Ammon's horn (tissue), 1 donor: ENCODE results near the gene CHCHD3.

ENCODE experiments used
- DNase-seq: peaks from one replicate; pipeline ENCODE4 v3.0.0-alpha.2; 2016; ENCODE audit warnings: low spot score

Gene CHCHD3

GRCh38 chr7:132817949-132818348 is 263.9 kb downstream of the CHCHD3 start:
- DNase-seq, result no peak

DNA sequence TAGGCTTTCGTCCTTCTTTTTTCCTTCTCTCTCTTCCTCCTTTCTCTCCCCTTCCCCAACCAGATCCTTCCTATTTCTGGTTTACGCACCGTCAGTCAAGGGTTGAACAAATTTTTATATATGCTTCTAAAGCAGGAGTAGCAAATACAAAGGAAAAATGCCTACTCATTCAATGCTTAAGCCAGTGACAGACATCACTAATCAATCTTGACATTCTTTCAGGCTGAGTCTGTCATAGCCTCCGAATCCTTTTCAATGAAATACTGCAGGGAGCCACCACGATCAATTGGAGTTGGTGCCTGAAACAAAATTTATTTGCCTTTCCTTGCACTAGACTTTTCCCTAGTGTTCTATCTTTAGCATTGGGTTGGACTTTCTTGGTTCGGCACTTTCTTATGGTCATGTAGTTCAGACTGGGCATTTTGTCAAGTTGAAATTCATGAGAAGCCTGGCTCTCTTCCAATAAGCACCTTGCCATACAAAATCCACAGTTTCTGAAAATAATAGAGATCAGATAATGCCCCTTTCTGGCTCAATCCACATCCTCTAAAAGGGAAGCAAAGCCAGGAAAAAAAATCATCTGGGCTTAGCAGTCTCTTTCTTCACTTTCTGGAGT is 266.1 kb downstream of the CHCHD3 start:
- DNase-seq, result no peak

GRCh38 chr7:132815130-132815529 is 266.8 kb downstream of the CHCHD3 start:
- DNase-seq, result no peak

DNA sequence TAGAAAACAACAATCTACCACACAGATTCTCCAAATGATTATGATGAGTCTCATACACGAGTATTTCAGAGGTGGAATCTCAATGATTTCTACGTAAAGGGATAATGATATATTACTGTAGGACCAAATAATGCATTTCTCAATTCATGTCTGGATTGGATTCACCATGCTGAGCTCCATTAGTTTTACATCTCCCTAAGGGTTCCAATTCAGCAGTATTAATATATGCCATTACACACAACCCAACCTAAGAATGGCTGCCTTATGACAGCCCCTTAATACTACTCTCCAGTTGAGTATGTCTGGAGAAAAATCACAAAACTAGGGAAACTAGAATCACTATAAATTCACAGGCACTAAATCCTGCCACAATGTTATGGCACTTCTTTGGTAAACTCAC is 271.3 kb downstream of the CHCHD3 start:
- no peak for DNase-seq

DNA sequence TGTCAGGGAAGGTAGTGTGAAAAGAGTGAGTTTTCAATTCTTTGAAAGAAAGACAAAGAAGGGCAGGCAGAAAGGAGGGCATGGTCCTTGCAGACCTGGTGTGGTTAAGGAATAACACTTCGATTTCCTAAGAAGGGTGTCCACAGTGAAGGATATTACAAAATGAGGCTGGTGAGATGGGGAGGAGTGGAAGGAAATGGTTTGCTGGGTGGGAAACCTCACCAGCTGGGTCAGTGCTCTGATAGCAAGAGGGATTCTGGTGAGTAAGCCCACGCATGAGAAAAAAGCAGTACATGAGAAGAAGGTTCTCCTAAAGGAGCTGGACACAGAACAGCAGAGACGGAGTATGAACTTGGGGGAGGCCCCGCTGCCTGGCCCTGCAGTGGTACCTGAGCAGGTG is 275.1 kb downstream of the CHCHD3 start:
- DNase-seq, result no peak

GRCh38 chr7:132805766-132806165 is 276.1 kb downstream of the CHCHD3 start:
- no peak for DNase-seq

- DNase-seq, result no peak
Measured at GRCh38 chr7:132804849-132805485, 276.9 kb downstream of the CHCHD3 start.

- no peak for DNase-seq
Measured at GRCh38 chr7:132800522-132800921, 281.4 kb downstream of the CHCHD3 start.

GRCh38 chr7:132799081-132799413 is 282.8 kb downstream of the CHCHD3 start:
- DNase-seq, result no peak

GRCh38 chr7:132797152-132797551 is 284.7 kb downstream of the CHCHD3 start:
- DNase-seq, result no peak

DNA sequence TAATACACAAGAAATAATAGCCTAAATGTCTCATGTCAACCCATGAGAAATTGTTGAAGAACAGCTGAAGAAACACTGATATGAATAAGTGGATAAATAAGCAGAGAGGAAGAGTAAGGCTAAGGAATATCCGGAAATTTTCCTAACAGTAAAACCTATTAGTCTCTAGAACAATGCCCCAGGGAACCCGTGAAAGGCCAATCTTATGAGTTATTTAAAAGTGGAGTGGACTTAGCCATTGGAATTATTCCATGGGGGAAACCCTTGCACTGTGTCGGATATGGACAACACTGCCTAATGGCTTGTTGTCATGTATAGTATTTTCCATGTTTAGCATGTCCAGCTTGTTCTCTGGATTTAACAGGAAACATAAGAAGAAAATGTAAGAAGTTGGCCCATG is 288.4 kb downstream of the CHCHD3 start:
- DNase-seq, result no peak

- no peak for DNase-seq
Measured at GRCh38 chr7:132791036-132791435, 290.9 kb downstream of the CHCHD3 start.

DNA sequence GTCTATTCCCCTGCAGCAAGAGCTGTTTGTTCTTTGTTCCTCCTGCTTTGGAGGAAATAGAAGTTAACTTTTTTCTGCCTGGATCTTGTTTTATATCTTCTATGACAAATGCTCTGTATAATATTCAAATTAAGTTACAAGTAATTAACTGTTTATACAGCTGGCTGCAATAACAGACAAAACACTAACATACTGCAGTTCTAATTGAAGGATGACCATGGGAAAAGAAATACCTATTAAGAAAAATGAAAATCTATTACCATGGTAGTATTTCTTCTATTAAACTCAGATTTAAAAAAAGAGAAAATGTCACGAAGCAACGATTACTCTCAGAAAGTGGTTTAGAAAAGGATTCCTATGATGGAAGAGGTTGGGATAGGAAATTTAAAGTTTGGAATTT is 291.8 kb downstream of the CHCHD3 start:
- no peak for DNase-seq

- no peak for DNase-seq
Measured at GRCh38 chr7:132789281-132789680, 292.6 kb downstream of the CHCHD3 start.

DNA sequence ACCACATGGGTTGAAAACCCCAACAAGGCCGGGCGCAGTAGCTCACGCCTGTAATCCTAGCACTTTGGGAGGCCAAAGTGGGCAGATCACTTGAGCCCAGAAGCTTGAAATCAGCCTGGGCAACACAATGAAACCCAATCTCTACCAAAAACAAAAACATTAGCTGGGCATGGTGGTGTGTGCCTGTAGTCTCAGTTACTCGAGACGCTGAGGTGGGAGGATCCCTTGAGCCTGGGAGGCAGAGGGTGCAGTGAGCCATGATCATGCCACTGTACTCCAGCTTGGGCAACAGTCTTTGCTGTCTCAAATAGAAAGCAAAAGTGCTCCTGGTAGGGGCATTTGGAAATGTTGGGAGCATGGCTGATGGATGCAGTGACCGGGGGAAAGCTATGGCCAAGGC is 296.0 kb downstream of the CHCHD3 start:
- DNase-seq, result no peak

DNA sequence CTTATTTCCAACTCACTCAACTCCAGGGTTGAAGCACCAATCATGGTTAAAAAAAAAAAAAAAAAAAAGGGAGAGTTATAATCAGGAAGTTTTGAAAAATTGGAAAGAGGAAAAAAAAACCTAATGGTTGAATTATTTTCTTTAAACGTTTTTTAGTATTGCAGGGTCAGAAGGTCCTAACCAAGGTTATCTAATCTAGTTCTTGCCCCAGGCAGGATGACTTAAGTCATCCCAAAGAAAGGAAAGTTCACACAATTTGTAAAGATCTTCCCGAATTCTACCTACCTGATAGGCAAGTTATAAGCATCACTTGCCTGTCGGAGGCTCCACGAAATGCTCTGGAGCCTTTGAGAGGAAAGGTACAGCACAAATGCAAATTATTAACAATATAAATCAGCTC is 297.5 kb downstream of the CHCHD3 start:
- DNase-seq, result no peak

DNA sequence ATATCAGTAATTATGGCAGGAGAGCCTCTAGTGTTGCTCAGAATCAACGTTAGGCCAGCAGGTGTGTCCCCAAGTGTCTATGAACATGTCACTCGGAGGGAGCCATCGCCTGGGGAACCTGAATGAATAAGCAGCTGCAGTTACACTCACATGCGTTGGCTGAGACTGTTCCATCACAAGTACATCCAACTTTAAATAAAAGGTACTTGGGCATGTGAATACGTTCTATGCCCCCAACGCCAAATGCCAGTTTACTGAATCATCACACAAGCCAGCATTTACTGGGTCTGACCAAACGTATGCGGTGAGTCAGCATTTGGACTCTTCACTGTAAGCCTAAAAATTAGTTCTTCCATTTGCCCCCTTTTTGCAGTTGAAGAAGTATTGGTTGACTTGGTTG is 298.1 kb downstream of the CHCHD3 start:
- DNase-seq, result no peak

DNA sequence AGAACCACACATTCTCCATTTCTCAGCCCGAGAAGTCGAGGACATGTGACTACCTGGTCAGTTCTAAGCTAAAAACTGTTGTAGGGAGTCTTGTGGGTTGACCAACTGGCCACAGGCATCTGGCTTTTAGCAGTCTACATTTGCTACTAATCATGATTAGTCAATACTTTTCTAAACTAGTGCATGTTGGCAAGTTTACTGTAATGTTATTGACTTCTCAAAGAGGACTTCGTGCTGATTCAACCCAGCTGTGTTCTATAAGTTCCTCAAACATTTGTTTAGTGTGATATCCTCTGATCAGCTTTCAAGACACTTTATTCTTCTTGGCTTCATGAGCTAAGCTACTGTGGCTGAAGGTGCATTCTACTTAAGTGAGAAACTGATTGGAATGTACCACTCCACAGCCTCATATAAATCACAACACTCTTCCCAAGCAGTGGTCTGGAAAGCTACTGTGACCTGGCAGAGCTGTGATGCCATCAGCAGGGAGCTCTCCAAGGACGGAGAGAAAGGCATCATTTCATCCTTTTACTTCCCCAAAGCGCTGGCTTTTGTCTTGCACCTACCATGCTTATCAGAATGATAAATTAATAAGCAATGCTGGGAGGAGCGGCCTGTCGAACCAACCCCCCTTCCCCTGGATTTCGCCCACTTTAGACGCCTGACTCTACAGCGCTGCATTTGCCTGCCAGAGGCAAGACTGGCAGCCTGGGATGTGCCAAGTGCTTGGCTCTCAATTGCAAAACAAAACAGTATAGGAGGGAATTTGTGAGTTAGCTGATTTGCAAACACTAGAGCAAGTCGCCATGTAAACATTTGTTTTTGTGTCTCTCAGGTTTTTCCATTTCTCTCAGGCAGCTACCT is 298.9 kb downstream of the CHCHD3 start:
- no peak for DNase-seq

GRCh38 chr7:132780822-132781221 is 301.1 kb downstream of the CHCHD3 start:
- no peak for DNase-seq

GRCh38 chr7:132779164-132779563 is 302.7 kb downstream of the CHCHD3 start:
- no peak for DNase-seq

GRCh38 chr7:132778761-132779160 is 303.1 kb downstream of the CHCHD3 start:
- no peak for DNase-seq

GRCh38 chr7:132777956-132778355 is 303.9 kb downstream of the CHCHD3 start:
- no peak for DNase-seq

GRCh38 chr7:132777414-132777813 is 304.5 kb downstream of the CHCHD3 start:
- no peak for DNase-seq
